Kidney (tissue), 14 donors: ENCODE results near the gene PAK6. TPM values are rescaled to one million over a fixed set of nuclear protein-coding genes. Genes with fewer than 3 reads are reported as not detected.

Experiments
- DNase-seq, 5 donors: peaks; one replicate each; pipeline ENCODE4 v3.0.0-alpha.2; 2013 to 2020
- FAIRE-seq: peaks from 2 replicates; lab custom pipeline; 2012; peaks lifted over from hg19 to GRCh38; lab: Jason Lieb, UNC
- H3K27ac ChIP-seq, 2 donors: one replicate each; pipeline ENCODE4 v1.7.0; 2013; ENCODE audit warnings: low read depth in 2 of 2, low read length in 2 of 2, inconsistent platforms in 1 of 2
- H3K27me3 ChIP-seq: one replicate; pipeline ENCODE4 v1.7.1; 2013; ENCODE audit warnings: low read length, inconsistent platforms; ENCODE audit not compliant: control insufficient read depth, insufficient read depth
- H3K36me3 ChIP-seq, 3 donors: one replicate each; pipeline versions ENCODE4 v1.7.0 to v1.7.1; 2013; ENCODE audit warnings: low read length in 3 of 3, control low read depth in 1 of 3, inconsistent platforms in 1 of 3; ENCODE audit not compliant: insufficient read depth in 3 of 3, control insufficient read depth in 2 of 3
- H3K4me1 ChIP-seq, 3 donors: one replicate each; pipeline versions ENCODE4 v1.7.0 to v1.7.1; 2013; ENCODE audit warnings: low read length in 3 of 3, inconsistent platforms in 1 of 3, low read depth in 1 of 3; ENCODE audit not compliant: control insufficient read depth in 2 of 3, insufficient read depth in 2 of 3
- H3K4me3 ChIP-seq, 3 donors: one replicate each; pipeline versions ENCODE4 v1.7.0 to v1.8.1; 2013; ENCODE audit warnings: low read length in 3 of 3, control low read depth in 1 of 3, inconsistent platforms in 1 of 3
- H3K9ac ChIP-seq, 3 donors: one replicate each; pipeline versions ENCODE4 v1.7.0 to v1.7.1; 2013; ENCODE audit warnings: low read length in 3 of 3, control low read depth in 1 of 3, inconsistent platforms in 1 of 3
- H3K9me3 ChIP-seq, 3 donors: one replicate each; pipeline versions ENCODE4 v1.7.0 to v1.7.1; 2013; ENCODE audit warnings: low read length in 3 of 3, control low read depth in 1 of 3, inconsistent platforms in 1 of 3; ENCODE audit not compliant: control insufficient read depth in 2 of 3, insufficient read depth in 1 of 3
- intact Hi-C: fragments of 100-400 bp; cut with DNase I; formaldehyde crosslinking; loops from one replicate; pipeline ENCODE4 v1.11.1; 2022
- polyA plus RNA-seq: library from polyadenylated mRNA; stranded (reverse); fragments of 350-450 nt; fragmentation: Illumina TruSeq; extraction: RNeasy Lipid Tissue Mini Kit (QIAGEN cat#74804); gene quantifications from one replicate; pipeline ENCODE4 v1.2.3, GENCODE V29; 2014; ENCODE audit warnings: low read depth, low replicate concordance; ENCODE audit not compliant: insufficient read depth
- total RNA-seq: library from RNA; stranded (reverse); fragmentation: NEBNext Ultra II Directional; extraction: Animal tissue kit (Norgen Biotek cat#: 25700); gene quantifications from one replicate; pipeline ENCODE4 v1.2.1, GENCODE V29; 2021
- TF ChIP-seq, protein P1 (sequence below): IDR thresholded peaks from 3 replicates; pipeline ENCODE4 v1.5.1; 2012; ENCODE audit warnings: mild to moderate bottlenecking, moderate library complexity, borderline replicate concordance; ENCODE audit not compliant: insufficient read depth; ENCODE audit errors: extremely low read depth
- donor health status: control.
- donor health status: control.
- donor health status: control.
- donor health status: control.
- donor health status: control.
- donor health status: DM: yes; HTN: yes; CAD: no.
- donor health status: Normal renal cell carcinoma (clear cell type).

The PAK6 gene
- total and polyA plus RNA-seq, 2 donors from 2014 or later, result 8.1 to 11.9 TPM

DNA sequence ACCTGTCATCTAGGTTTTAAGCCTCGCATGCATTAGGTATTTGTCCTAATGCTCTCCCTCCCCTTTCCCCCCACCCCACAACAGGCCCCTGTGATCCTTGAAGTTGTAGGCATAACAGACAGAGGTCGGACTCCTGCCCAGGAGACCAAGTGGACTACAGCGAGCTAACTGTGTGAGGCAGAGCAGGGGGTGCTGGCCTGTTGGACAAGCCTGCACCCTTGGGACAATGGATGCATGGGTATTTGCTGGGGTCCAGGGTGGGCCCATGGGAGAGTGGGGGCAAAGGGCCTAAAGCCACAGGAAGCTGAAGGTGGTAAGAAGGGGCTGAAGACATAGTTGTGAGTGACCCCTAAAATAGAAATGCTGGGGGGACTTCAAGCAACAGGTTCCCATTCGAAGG lies 66.4 kb downstream of the PAK6 start:
- no peak for FAIRE-seq
- intact Hi-C loops, result no loop called here

DNA sequence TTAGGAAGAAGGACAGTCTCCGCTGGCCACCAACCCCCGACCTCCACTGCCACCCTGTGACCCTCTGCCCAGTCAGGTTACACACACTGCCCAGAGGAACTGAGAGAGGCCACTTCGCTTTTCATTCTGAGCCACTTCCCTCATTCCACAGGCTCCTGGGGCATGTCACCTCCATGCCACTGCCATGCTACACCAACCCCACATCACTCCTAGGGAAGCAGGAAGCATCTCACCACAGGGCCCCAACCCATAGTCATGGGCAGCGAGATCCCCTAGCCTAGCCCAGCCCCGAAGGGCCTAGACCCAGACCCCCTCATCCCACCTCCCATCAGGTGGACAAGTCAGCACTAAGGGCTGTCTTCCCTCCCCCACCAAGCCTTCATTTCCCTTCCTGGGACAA lies 67.5 kb downstream of the PAK6 start:
- H3K4me1 ChIP-seq, result no peaks in the 10 kb centered on the region
- intact Hi-C loops, result no loop called here
- no peaks in the 10 kb centered on the region for H3K27me3 ChIP-seq
- H3K27ac ChIP-seq, result no peak overlapping the region
- TF ChIP-seq, protein P1, sequence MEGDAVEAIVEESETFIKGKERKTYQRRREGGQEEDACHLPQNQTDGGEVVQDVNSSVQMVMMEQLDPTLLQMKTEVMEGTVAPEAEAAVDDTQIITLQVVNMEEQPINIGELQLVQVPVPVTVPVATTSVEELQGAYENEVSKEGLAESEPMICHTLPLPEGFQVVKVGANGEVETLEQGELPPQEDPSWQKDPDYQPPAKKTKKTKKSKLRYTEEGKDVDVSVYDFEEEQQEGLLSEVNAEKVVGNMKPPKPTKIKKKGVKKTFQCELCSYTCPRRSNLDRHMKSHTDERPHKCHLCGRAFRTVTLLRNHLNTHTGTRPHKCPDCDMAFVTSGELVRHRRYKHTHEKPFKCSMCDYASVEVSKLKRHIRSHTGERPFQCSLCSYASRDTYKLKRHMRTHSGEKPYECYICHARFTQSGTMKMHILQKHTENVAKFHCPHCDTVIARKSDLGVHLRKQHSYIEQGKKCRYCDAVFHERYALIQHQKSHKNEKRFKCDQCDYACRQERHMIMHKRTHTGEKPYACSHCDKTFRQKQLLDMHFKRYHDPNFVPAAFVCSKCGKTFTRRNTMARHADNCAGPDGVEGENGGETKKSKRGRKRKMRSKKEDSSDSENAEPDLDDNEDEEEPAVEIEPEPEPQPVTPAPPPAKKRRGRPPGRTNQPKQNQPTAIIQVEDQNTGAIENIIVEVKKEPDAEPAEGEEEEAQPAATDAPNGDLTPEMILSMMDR, result no peak
- no peak for DNase-seq
- no peaks in the 10 kb centered on the region for H3K9me3 ChIP-seq
- H3K4me3 ChIP-seq, result no peak overlapping the region
- no peak overlapping the region for H3K9ac ChIP-seq
- FAIRE-seq, result no peak
- H3K36me3 ChIP-seq, result no peaks in the 10 kb centered on the region

More for the DNA sequence above, 66.4 kb downstream of the PAK6 start:
- Histone ChIP-seq H3K27ac (no peak overlapping the region), H3K36me3 (no peaks in the 10 kb centered on the region), H3K9me3 (peaks cover 0 to 3% (median 2%) of the 10 kb centered on the region in 3 donors), H3K4me3 (no peak overlapping the region), H3K4me1 (no peaks in the 10 kb centered on the region), H3K9ac (no peak overlapping the region), H3K27me3 (no peaks in the 10 kb centered on the region)
- DNase-seq, result no peak
- TF ChIP-seq, protein P1, result no peak

DNA sequence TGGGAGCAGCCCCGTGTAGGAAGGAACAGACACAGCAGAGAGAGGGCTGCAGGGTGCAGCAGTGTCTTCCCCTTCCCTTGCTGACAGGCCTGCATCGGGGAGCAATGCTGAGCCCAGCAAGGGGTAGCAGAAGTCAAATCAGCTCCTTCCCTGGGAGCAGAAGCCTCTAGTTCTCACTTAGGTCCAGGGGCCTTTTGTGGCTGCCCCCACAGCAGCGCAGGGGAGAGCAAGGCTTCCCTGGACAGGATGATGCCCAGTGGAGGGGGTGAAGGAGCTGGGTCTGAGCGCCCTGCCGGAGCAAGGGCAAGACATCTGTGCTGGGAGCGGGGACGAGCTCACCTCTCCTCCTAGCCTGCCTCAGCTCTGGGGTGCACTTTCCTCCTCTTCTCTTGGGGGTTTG lies 68.0 kb downstream of the PAK6 start:
- Histone ChIP-seq H3K4me1 (no peaks in the 10 kb centered on the region), H3K9ac (no peak overlapping the region), H3K27ac (no peak overlapping the region), H3K27me3 (no peaks in the 10 kb centered on the region), H3K9me3 (no peaks in the 10 kb centered on the region), H3K4me3 (no peak overlapping the region), H3K36me3 (no peaks in the 10 kb centered on the region)
- FAIRE-seq, result no peak
- peak in 1 of 5 donors; percentile 72 for DNase-seq
- TF ChIP-seq, protein P1, result no peak
- intact Hi-C loops, result no loop called here
